Activated CD4-positive, alpha-beta T cell treated with anti-CD3 and anti-CD28 coated beads, Interleukin-2, Interleukin-4, amounts not matched to agents 100 ng/mL and 50 ng/mL, durations not matched to agents 16 hours and 8 hours (primary cell): ENCODE measurements around the gene GALR3.

Source experiments
- DNase-seq: peaks from one replicate; pipeline ENCODE4 v3.0.0-alpha.2; 2020; ENCODE audit warnings: low spot score

The GALR3 gene

GRCh38 chr22:37803195-37803638, 20.0 kb upstream of the GALR3 start:
- DNase-seq, result no peak

GRCh38 chr22:37803639-37804351, 19.4 kb upstream of the GALR3 start:
- no peak for DNase-seq

GRCh38 chr22:37804352-37804880, 18.8 kb upstream of the GALR3 start:
- DNase-seq, result no peak

GRCh38 chr22:37804881-37805809, 18.0 kb upstream of the GALR3 start:
- DNase-seq, result peak; percentile 71

- DNase-seq, result no peak
Observed at GRCh38 chr22:37805810-37806277, 17.3 kb upstream of the GALR3 start.

GRCh38 chr22:37806409-37807333, 16.5 kb upstream of the GALR3 start:
- no peak for DNase-seq

- DNase-seq, result peak; percentile 96
Observed at GRCh38 chr22:37807410-37808293, 15.5 kb upstream of the GALR3 start, which contains the start of gene GCAT. GCAT (plus strand) TSS chr22:37807934; CDS start chr22:37807968, 34 bp downstream.

GRCh38 chr22:37808294-37808657, 14.9 kb upstream of the GALR3 start:
- DNase-seq, result no peak

- DNase-seq, result no peak
Observed at GRCh38 chr22:37809672-37810333, 13.4 kb upstream of the GALR3 start.

- DNase-seq, result no peak
Observed at GRCh38 chr22:37811867-37812266, 11.3 kb upstream of the GALR3 start.

- no peak for DNase-seq
Observed at GRCh38 chr22:37812869-37813678, 10.1 kb upstream of the GALR3 start.

GRCh38 chr22:37815593-37815992, 7.6 kb upstream of the GALR3 start:
- DNase-seq, result no peak

GRCh38 chr22:37816543-37817180, 6.5 kb upstream of the GALR3 start:
- DNase-seq, result no peak

GRCh38 chr22:37817705-37818408, 5.3 kb upstream of the GALR3 start:
- DNase-seq, result peak; percentile 83

- peak; percentile 64 for DNase-seq
Observed at GRCh38 chr22:37818409-37819104, 4.6 kb upstream of the GALR3 start.

GRCh38 chr22:37819105-37819433, 4.1 kb upstream of the GALR3 start:
- no peak for DNase-seq

GRCh38 chr22:37820350-37820749, 2.8 kb upstream of the GALR3 start:
- no peak for DNase-seq
